GM12891 (cell line): Measurements from ENCODE around the gene PRR36.

ENCODE experiments used
- POLR2A ChIP-seq: IDR thresholded peaks from 2 replicates; pipeline ENCODE4 v1.6.1; 2011; ENCODE audit warnings: low read depth, low read length, control low read depth
- POLR2AphosphoS5 ChIP-seq: IDR thresholded peaks from 2 replicates; pipeline ENCODE4 v1.6.1; 2011; ENCODE audit warnings: low read depth, low read length, control low read depth
- TAF1 ChIP-seq: IDR thresholded peaks from 2 replicates; pipeline ENCODE4 v1.6.1; 2011; ENCODE audit warnings: low read depth, low read length, control low read depth

- TF ChIP-seq POLR2A (no peak), TAF1 (no peak), POLR2AphosphoS5 (no peak)
Observed at GRCh38 chr19:7818806-7819205, 55.4 kb downstream of the PRR36 start.
